Sigmoid colon (tissue), 7 donors: ENCODE measurements around the gene MYL5. TPM values are rescaled to one million over a fixed set of nuclear protein-coding genes. Genes with fewer than 3 reads are reported as not detected.
"Not testable (repeated sequence)": the region's sequence is repeated elsewhere in the genome, so short reads cannot be mapped to it uniquely, and the experiment has no call there.

Experiments used
- DNase-seq: peaks from one replicate; pipeline ENCODE4 v3.0.0-alpha.2; 2019
- H3K27ac ChIP-seq, 4 donors: fragments of 200-600 bp; sonication (generic); one replicate each; pipeline ENCODE4 v1.5.1; 2016 to 2019; ENCODE audit warnings: mild to moderate bottlenecking in 1 of 4
- H3K27me3 ChIP-seq, 3 donors: fragments of 200-600 bp; sonication (generic); one replicate each; pipeline ENCODE4 v1.5.1; 2019; ENCODE audit warnings: mild to moderate bottlenecking in 1 of 3
- H3K36me3 ChIP-seq, 4 donors: fragments of 200-600 bp; sonication (generic); one replicate each; pipeline ENCODE4 v1.5.1; 2016 to 2019
- H3K4me1 ChIP-seq, 4 donors: fragments of 200-600 bp; sonication (generic); one replicate each; pipeline ENCODE4 v1.5.1; 2017 to 2019
- H3K4me3 ChIP-seq, 4 donors: fragments of 200-600 bp; sonication (generic); one replicate each; pipeline ENCODE4 v1.5.1; 2017 to 2019; ENCODE audit warnings: mild to moderate bottlenecking in 2 of 4, moderate library complexity in 1 of 4
- H3K9me3 ChIP-seq, 4 donors: fragments of 200-600 bp in 3 of 4; sonication (generic) in 3 of 4; one replicate each; pipeline versions ENCODE4 v1.5.1 to v1.6.1; 2013 to 2019
- CTCF ChIP-seq, 4 experiments: fragments of 450-650 bp in 3 of 4; fragments of 200-600 bp in 1 of 4; IDR thresholded peaks; one replicate each; pipeline ENCODE4 v1.5.1; 2016 to 2019; ENCODE audit warnings: antibody characterized with exemption in 4 of 4, mild to moderate bottlenecking in 3 of 4, moderate library complexity in 2 of 4
- EP300 ChIP-seq, 4 donors: sonication (generic); formaldehyde crosslinking; IDR thresholded peaks; one replicate each; pipeline ENCODE4 v1.6.1; 2017; ENCODE audit warnings: antibody characterized with exemption in 4 of 4
- POLR2A ChIP-seq, 2 donors: fragments of 450-650 bp; IDR thresholded peaks; one replicate each; pipeline ENCODE4 v1.6.1; 2016; ENCODE audit warnings: antibody characterized with exemption in 2 of 2, mild to moderate bottlenecking in 2 of 2, moderate library complexity in 2 of 2
- POLR2AphosphoS5 ChIP-seq, 4 donors: sonication (generic); formaldehyde crosslinking; IDR thresholded peaks; one replicate each; pipeline ENCODE4 v1.6.1; 2017; ENCODE audit warnings: antibody characterized with exemption in 4 of 4
- WGBS, 2 donors: extraction: QIAGEN DNeasy Blood & Tissue Kit; methylation state at CpG; one replicate each; pipeline ENCODE4 v1.1.7; 2013; 5-methylcytosine and 5-hydroxymethylcytosine counted together
- intact Hi-C: fragments of 100-400 bp; cut with DNase I; formaldehyde crosslinking; loops from one replicate; pipeline ENCODE4 v1.15.1; 2023
- polyA plus RNA-seq, 3 donors: library from polyadenylated mRNA; stranded (reverse); fragments of 200-250 nt; gene quantifications; one replicate each; pipeline ENCODE4 v1.2.3, GENCODE V29; 2013
- total RNA-seq, 4 donors: library from RNA; depleted of rRNA; stranded (reverse); fragments of >200 nt; gene quantifications; one replicate each; pipeline ENCODE4 v1.1.0, GENCODE V29; 2016
- donor health status: healthy with polysubstance abuse.
- donor health status: Bipolar disorder and iron deficiency.
- donor health status: healthy.

MYL5 gene
- total and polyA plus RNA-seq, 7 donors = 5.7 to 29.7 (median 11.7) TPM

GRCh38 chr4:729336-730315 is 55.3 kb downstream of the MYL5 start:
- WGBS, 2 donors = 92 to 93% methylated on average over 20 of the region's 20 CpGs
- Histone ChIP-seq H3K27ac (no peak overlapping the region), H3K27me3 (no peaks in the 10 kb centered on the region), H3K4me1 (peaks cover 0 to 13% (median 3%) of the 10 kb centered on the region in 4 donors), H3K36me3 (peaks cover 27 to 39% (median 30%) of the 10 kb centered on the region in 4 donors), H3K9me3 (no peaks in the 10 kb centered on the region), H3K4me3 (no peak overlapping the region)
- TF ChIP-seq EP300 (IDR thresholded peaks at IDR 0.05) (no peak), POLR2AphosphoS5 (IDR thresholded peaks at IDR 0.05) (no peak), POLR2A (IDR thresholded peaks at IDR 0.05) (no peak), CTCF (IDR thresholded peaks at IDR 0.05) (no peak)
- intact Hi-C loops = no loop called here
- no peak for DNase-seq

GRCh38 chr4:730511-730910 is 56.2 kb downstream of the MYL5 start:
- WGBS, 2 donors = 98% methylated on average over 27 of the region's 27 CpGs
- DNase-seq = no peak
- intact Hi-C loops = no loop called here
- Histone ChIP-seq H3K27me3 (no peaks in the 10 kb centered on the region), H3K4me3 (no peak overlapping the region), H3K9me3 (no peaks in the 10 kb centered on the region), H3K27ac (no peak overlapping the region), H3K36me3 (peaks cover 35 to 48% (median 38%) of the 10 kb centered on the region in 4 donors), H3K4me1 (peaks cover 0 to 13% (median 3%) of the 10 kb centered on the region in 4 donors)
- TF ChIP-seq POLR2A (IDR thresholded peaks at IDR 0.05) (no peak), POLR2AphosphoS5 (IDR thresholded peaks at IDR 0.05) (no peak), CTCF (IDR thresholded peaks at IDR 0.05) (no peak), EP300 (IDR thresholded peaks at IDR 0.05) (no peak)

GRCh38 chr4:730946-731904 is 56.9 kb downstream of the MYL5 start:
- peaks cover 35 to 55% (median 39%) of the 10 kb centered on the region in 4 donors for H3K36me3 ChIP-seq
- H3K4me1 ChIP-seq, H3K4me3 ChIP-seq, DNase-seq, H3K27me3 ChIP-seq, intact Hi-C loops, H3K27ac ChIP-seq, H3K9me3 ChIP-seq: not testable (repeated sequence)
- WGBS, 2 donors = 79 to 93% methylated on average over 52 to 56 of the region's 68 CpGs

Other genes starting within 250 kb of the MYL5 start
- 10 to 100 TPM; 19.0 to 25.5 (median 21.5) TPM for gene ZNF721, start 175.4 kb upstream of the MYL5 start, total RNA-seq
- 10 to 100 TPM in 1 of 3 donors, 1 to 10 TPM in 2; 6.2 to 11.1 (median 7.2) TPM for gene ZNF721, start 175.4 kb upstream of the MYL5 start, polyA plus RNA-seq
- gene PIGG, start 175.3 kb upstream of the MYL5 start, total RNA-seq = 10 to 100 TPM; 32.1 to 71.2 (median 46.7) TPM
- 10 to 100 TPM in 1 of 3 donors, 1 to 10 TPM in 2; 6.0 to 38.0 (median 9.7) TPM for gene PIGG, start 175.3 kb upstream of the MYL5 start, polyA plus RNA-seq
- gene TMEM271, start 98.2 kb upstream of the MYL5 start, total RNA-seq = under 1 TPM in 2 of 4 donors, not detected in 2; 0.36 to 0.41 TPM
- gene TMEM271, start 98.2 kb upstream of the MYL5 start, polyA plus RNA-seq = under 1 TPM in 1 of 3 donors, not detected in 2; 0.06 TPM
- 1 to 10 TPM in 2 of 4 donors, under 1 TPM in 1, not detected in 1; 0.41 to 5.4 (median 2.6) TPM for gene PDE6B, start 49.0 kb upstream of the MYL5 start, total RNA-seq
- 1 to 10 TPM in 1 of 3 donors, under 1 TPM in 2; under 0.01 to 4.1 (median 0.46) TPM for gene PDE6B, start 49.0 kb upstream of the MYL5 start, polyA plus RNA-seq
- 100 to 1,000 TPM; 104 to 244 (median 194) TPM for gene ATP5ME, start 266 bp upstream of the MYL5 start, total RNA-seq
- 1,000 to 10,000 TPM in 2 of 3 donors, 100 to 1,000 TPM in 1; 610 to 1,302 (median 1,156) TPM for gene ATP5ME, start 266 bp upstream of the MYL5 start, polyA plus RNA-seq
- 1 to 10 TPM; 3.9 to 5.0 (median 4.5) TPM for gene SLC49A3, start 14.6 kb downstream of the MYL5 start, total RNA-seq
- gene SLC49A3, start 14.6 kb downstream of the MYL5 start, polyA plus RNA-seq = 1 to 10 TPM; 2.4 to 6.4 (median 4.6) TPM
- gene PCGF3, start 31.3 kb downstream of the MYL5 start, total RNA-seq = 10 to 100 TPM; 26.4 to 60.1 (median 40.2) TPM
- 10 to 100 TPM; 15.6 to 52.9 (median 24.5) TPM for gene PCGF3, start 31.3 kb downstream of the MYL5 start, polyA plus RNA-seq
- 1 to 10 TPM in 1 of 4 donors, under 1 TPM in 3; 0.36 to 1.7 (median 0.45) TPM for gene CPLX1, start 151.6 kb downstream of the MYL5 start, total RNA-seq
- gene CPLX1, start 151.6 kb downstream of the MYL5 start, polyA plus RNA-seq = 1 to 10 TPM in 2 of 3 donors, under 1 TPM in 1; 0.23 to 3.0 (median 2.8) TPM